Inferior parietal cortex (tissue), 1 donor: ENCODE results near the gene PRKCQ.
"Not testable (repeated sequence)": the region's sequence is repeated elsewhere in the genome, so short reads cannot be mapped to it uniquely, and the experiment has no call there.

Source experiments
- DNase-seq: peaks from one replicate; pipeline ENCODE4 v3.0.0-alpha.2; 2016; ENCODE audit errors: extremely low spot score

The PRKCQ gene

DNA sequence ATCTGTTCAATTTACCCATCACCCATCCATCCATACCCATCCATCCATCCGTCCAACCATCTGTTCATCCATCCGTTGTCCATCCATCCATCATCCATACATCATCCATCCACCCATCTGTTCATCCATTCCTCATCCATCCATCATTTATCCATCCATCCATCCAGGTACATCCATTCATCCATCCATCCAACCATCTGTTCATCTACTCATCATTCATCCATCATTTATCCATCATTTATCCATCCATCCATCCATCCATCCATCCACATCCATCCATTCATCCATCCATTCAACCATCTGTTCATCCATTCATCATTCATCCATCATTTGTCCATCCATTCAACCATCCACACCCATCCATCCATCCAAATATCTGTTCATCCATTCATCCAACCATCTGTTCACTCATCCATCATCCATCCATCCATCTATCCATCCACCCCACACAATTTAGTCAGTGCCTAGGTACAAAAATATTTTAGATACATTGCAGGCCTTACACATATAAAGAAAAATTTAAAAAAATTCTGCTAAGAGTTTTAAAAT is 119.1 kb downstream of the PRKCQ start:
- no peak for DNase-seq

DNA sequence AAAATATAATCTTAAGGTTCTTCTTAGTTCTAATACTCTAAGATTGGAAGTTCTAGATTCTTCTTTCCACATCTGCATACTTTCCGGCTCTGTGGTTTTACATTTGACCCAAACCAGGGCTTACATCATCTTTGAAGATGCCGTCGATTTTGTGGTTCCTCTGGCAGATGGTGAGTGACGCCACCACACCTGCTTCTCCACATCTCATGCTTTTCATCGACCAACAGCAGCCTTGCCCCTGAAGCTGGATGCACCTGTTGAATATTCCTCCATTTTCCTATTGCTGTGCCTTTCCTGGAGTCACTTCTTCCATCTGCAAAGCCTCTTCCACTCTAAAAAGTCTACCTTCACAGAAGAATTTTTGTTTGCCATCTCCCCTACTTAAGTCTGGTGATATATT is 121.3 kb downstream of the PRKCQ start:
- no peak for DNase-seq

- DNase-seq: no peak
These were observed 122.7 kb downstream of the PRKCQ start for GRCh38 chr10:6457376-6457775.

GRCh38 chr10:6456067-6456466 is 124.0 kb downstream of the PRKCQ start:
- DNase-seq: no peak

DNA sequence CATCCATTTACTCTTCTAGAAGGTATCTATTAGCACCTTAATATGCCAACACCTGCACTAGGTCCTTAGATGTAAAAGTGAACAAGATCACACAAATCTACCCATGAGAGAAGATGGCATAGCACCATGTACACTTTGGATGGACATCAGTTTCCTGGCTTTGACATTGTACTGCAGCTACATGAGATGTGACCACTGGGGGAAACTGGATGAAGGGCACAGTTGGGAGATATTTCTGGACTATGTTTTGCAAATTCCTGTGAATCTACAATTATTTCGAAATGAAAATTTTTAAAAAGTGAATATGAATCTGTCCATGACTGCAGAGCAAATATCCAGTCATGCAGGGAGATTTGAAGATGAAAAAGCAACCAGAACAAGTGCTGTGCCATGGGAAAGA is 124.5 kb downstream of the PRKCQ start:
- DNase-seq: no peak

DNA sequence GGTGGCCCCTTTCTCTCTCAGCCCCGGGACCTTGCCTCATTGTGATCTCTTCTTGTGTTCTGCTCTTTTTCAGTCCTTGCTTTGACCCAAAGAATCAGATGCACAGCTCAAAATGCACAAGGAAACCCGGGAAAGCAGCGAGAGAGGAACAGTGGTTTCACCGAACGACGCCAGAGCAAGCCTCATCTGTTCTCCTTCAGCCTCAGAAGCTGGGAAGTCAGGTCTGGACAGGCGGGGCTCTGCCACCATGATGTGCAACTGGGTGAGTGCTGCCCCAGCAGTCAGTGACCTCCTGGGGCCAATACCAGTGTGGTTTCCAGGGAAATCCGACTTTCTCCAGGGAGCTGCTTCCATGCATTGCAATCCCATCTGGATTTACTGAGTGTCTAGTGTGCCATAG is 133.4 kb downstream of the PRKCQ start:
- DNase-seq: no peak

GRCh38 chr10:6445671-6446316 is 134.3 kb downstream of the PRKCQ start:
- DNase-seq: peak; percentile 85

- DNase-seq: not testable (repeated sequence)
These were observed 140.2 kb downstream of the PRKCQ start for GRCh38 chr10:6439875-6440274.

- DNase-seq: no peak
These were observed 148.2 kb downstream of the PRKCQ start for GRCh38 chr10:6431861-6432260.

- no peak for DNase-seq
These were observed 148.9 kb downstream of the PRKCQ start for GRCh38 chr10:6431186-6431585.

GRCh38 chr10:6430423-6430980 is 149.6 kb downstream of the PRKCQ start:
- DNase-seq: no peak

GRCh38 chr10:6427357-6427959 is 152.6 kb downstream of the PRKCQ start:
- no peak for DNase-seq

- no peak for DNase-seq
These were observed 153.8 kb downstream of the PRKCQ start for GRCh38 chr10:6426317-6426716.

- no peak for DNase-seq
These were observed 156.5 kb downstream of the PRKCQ start for GRCh38 chr10:6423413-6424170.

DNA sequence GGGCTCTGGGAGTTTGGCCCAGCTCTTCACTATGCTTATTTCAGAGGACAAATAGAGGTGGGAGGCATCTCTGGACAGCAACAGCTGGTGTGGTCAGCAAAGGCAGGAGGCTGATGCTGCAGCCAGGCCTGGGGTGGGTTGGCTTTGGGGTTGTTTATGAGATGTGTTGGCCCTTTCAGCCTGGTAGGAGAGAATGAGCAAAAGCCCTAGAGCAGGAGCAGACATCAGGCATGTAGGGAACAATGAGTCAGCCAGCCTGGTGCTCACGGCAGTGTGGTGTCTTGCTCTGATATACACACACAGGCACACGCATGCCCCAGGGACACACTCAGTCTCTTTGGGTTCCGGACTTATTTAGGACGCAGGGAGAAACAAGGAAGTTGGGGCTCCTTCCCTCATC is 157.1 kb downstream of the PRKCQ start:
- no peak for DNase-seq

DNA sequence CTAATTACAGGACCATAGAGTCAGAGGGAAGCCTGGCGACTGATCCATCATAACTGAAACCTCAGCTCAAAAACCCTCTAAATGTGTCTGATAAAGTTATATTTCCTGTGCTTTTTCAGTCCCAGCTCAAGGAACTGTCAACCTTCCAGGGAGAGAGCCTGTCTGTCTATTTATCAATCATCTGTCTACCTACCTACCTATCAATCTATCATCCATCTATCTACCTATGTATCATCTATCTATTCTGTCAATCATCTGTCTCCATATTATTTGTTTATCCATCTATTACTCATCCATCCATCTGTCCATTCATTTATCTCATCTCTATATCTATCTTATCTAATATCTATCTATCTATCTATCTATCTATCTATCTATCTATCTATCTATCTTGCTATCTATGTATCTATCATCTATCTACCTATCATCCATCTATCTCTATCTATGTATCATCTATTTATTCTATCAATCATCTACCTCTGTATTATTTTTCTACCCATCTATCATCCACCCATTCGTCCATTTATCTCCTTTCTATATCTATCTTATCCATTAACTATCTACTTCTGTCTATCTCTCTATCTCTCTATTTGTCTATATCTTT is 161.4 kb downstream of the PRKCQ start:
- no peak for DNase-seq

- no peak for DNase-seq
These were observed 161.9 kb downstream of the PRKCQ start for GRCh38 chr10:6418167-6418566.

DNA sequence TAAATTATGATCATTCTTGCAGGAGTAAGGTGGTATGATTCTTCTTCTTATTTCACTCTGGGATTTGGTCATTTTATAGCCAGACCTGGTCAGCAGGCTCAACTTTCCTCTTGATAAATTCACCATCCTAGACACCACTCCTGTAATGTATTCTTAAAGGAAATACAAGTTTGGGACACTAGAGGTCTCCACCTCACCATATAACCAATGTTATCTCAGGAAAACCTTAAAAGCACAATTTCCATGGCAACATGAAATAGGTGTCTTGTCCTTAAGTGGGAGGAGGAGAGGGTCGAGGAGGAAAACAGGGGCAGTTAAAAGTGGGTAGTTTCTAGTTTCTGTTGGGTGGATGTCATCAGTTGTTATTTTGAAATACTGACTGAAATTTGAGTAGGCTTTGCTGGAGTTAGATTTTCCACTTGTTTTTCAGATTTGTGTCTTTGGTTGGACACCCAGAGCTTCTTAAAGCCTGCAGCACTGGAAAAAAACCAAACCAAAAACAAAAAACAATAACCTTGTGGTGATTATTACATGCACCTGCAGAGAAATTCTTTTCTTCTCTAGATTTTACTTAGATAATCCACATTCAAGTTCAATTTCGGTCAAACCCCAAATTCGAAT is 163.1 kb downstream of the PRKCQ start:
- DNase-seq: peak; percentile 87

DNA sequence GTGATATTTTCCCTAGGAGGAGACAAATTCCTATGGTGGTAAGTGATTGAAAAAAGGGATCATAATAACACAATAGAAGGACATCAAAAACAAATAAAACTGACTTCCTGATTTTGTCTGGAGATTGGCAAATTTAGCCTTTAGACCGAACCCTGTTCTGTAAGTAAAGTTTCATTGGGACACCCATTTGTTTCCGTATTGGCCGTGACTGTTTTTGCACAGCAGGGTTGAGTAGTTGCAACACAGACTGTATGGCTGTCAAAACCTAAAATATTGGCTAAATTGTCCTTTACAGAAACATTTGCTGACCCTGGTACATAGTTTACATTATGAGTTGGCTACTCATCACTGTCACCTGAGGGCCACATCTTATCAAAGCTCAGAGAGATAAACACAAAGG is 168.6 kb downstream of the PRKCQ start:
- DNase-seq: no peak

DNA sequence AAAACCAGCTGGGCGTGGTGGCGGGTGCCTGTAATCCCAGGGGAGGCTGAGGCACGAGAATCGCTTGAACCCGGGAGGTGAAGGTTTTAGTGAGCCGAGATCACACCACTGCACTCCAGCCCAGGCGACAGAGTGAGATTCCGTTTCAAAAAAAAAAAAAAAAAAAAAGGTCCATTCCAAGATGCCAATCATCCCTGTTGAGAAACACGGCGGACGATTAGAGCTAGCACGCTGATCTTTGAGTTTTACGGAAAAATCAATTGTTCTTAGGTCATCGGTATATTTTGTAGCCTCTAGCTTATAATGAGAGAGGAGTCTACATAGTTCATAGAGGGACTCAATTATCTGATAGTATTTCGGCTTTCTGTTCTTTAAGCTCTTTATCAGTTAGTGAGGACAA is 169.2 kb downstream of the PRKCQ start:
- no peak for DNase-seq

GRCh38 chr10:6409971-6410643 is 170.0 kb downstream of the PRKCQ start:
- no peak for DNase-seq
